HepG2 (cell line): ENCODE data around the gene NCOA5. TPM values are rescaled to one million over a fixed set of nuclear protein-coding genes. Genes with fewer than 3 reads are reported as not detected.

Experiments used
- FOXA1 ChIP-seq, 2 experiments: fragments of 450-650 bp in 1 of 2; sonication (generic) in 1 of 2; formaldehyde crosslinking in 1 of 2; IDR thresholded peaks; 2 replicates each; pipeline versions ENCODE4 v1.4.0 to v1.6.1; 2016 to 2020; ENCODE audit warnings: missing genetic modification reagents in 1 of 2
- PAWR ChIP-seq: sonication (generic); formaldehyde crosslinking; IDR thresholded peaks from 2 replicates; pipeline ENCODE4 v1.4.0; 2020; ENCODE audit warnings: missing genetic modification reagents, mild to moderate bottlenecking, borderline replicate concordance
- SIN3B ChIP-seq: fragments of 150-350 bp; IDR thresholded peaks from 2 replicates; pipeline ENCODE4 v1.6.1; 2014; ENCODE audit warnings: low read length
- ZNF101 ChIP-seq: sonication (generic); formaldehyde crosslinking; IDR thresholded peaks from 2 replicates; pipeline ENCODE4 v1.4.0; 2020; ENCODE audit warnings: mild to moderate bottlenecking, low read depth, missing genetic modification reagents, borderline replicate concordance
- ZNF577 ChIP-seq: sonication (generic); formaldehyde crosslinking; IDR thresholded peaks from 2 replicates; pipeline ENCODE4 v1.4.0; 2020; ENCODE audit warnings: mild to moderate bottlenecking, low read depth, missing genetic modification reagents, borderline replicate concordance
- ZNF761 ChIP-seq: sonication (generic); formaldehyde crosslinking; conservative IDR thresholded peaks from 2 replicates; pipeline ENCODE4 v1.4.0; 2020; ENCODE audit warnings: mild to moderate bottlenecking, missing genetic modification reagents
- ZNF83 ChIP-seq: sonication (generic); formaldehyde crosslinking; IDR thresholded peaks from 2 replicates; pipeline ENCODE4 v1.4.0; 2020; ENCODE audit warnings: missing genetic modification reagents, mild to moderate bottlenecking, borderline replicate concordance
- polyA plus RNA-seq, 8 experiments: library from polyadenylated mRNA; depleted of rRNA in 3 of 8; stranded (reverse) in 7 of 8; unstranded in 1 of 8; fragments of >200 nt; fragmentation: Illumina TruSeq in 4 of 8; extraction: Trizol in 4 of 8; gene quantifications; 2 replicates each; pipeline versions ENCODE4 v1.2.1 to v1.2.3, GENCODE V29; 2011 to 2016; ENCODE audit warnings: low read depth in 4 of 8, missing spikeins in 1 of 8, mixed read lengths in 1 of 8; ENCODE audit not compliant: insufficient read depth in 1 of 8
- total RNA-seq, 5 experiments: library from RNA; depleted of rRNA; stranded (reverse); fragments of >200 nt; fragmentation: Illumina TruSeq; extraction: Trizol; gene quantifications; 2 replicates each; pipeline ENCODE4 v1.2.3, GENCODE V29; 2016; ENCODE audit warnings: low read depth in 1 of 5
- TF ChIP-seq, protein P1 (sequence below): sonication (generic); formaldehyde crosslinking; IDR thresholded peaks from 2 replicates; pipeline ENCODE4 v1.5.0; 2020; ENCODE audit warnings: mild to moderate bottlenecking, missing genetic modification reagents, borderline replicate concordance
- TF ChIP-seq, protein P2 (sequence below): sonication (generic); formaldehyde crosslinking; IDR thresholded peaks from 2 replicates; pipeline ENCODE4 v1.8.1; 2023; ENCODE audit warnings: mild to moderate bottlenecking, missing genetic modification reagents

The NCOA5 gene
- total and polyA plus RNA-seq, 2 of the 13 experiments (the other 11 are each of a cell fraction or from before 2014, with no cell fraction given) = 16.5 to 28.4 TPM

DNA sequence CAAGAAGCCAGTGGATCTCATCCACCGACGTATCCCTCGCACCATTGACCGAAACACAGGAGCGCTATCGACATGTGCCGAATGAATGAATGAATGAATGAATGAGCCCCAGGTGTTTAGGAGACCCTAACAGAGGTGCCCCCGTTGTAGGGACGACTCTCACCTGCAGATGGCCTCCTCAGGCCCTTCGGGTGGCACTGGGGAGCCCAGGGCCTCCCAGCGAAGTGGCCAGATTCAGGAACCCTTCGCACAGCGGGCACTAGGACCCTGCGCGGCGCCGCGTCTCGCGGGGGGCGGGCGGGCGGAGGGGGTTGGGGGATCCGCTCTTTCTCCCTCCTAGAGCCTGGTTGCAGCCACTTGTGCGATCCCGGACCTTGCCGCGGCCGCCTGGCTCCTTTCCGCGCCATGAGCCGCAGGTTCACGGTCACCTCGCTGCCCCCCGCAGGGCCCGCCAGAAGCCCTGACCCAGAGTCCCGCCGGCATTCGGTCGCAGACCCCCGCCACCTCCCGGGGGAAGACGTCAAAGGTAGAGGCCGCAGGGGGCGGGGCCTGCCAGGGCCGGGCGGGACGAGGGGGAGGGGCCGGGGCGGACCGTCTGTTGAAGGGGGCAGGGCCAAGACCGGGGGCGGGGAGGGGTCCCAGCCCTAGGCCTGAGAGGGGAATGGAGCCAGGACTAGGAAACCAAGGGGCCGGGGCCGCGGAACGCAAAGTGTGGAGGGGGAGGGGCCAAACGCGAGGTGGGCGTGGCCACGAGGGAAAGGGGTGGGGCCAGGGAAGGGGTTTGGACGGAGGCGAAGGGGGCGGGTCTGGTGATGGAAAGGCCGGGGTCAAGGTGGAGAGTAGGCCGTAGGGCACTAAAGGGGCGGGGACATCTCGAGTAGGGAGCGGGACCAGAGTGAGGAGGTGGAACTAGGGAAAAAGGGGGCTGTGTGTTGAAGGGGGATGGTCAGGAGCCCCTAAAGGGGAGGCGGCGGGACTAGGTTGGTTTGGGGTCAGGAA lies 68.1 kb downstream of the NCOA5 start (continued):
- TF ChIP-seq, protein P1, sequence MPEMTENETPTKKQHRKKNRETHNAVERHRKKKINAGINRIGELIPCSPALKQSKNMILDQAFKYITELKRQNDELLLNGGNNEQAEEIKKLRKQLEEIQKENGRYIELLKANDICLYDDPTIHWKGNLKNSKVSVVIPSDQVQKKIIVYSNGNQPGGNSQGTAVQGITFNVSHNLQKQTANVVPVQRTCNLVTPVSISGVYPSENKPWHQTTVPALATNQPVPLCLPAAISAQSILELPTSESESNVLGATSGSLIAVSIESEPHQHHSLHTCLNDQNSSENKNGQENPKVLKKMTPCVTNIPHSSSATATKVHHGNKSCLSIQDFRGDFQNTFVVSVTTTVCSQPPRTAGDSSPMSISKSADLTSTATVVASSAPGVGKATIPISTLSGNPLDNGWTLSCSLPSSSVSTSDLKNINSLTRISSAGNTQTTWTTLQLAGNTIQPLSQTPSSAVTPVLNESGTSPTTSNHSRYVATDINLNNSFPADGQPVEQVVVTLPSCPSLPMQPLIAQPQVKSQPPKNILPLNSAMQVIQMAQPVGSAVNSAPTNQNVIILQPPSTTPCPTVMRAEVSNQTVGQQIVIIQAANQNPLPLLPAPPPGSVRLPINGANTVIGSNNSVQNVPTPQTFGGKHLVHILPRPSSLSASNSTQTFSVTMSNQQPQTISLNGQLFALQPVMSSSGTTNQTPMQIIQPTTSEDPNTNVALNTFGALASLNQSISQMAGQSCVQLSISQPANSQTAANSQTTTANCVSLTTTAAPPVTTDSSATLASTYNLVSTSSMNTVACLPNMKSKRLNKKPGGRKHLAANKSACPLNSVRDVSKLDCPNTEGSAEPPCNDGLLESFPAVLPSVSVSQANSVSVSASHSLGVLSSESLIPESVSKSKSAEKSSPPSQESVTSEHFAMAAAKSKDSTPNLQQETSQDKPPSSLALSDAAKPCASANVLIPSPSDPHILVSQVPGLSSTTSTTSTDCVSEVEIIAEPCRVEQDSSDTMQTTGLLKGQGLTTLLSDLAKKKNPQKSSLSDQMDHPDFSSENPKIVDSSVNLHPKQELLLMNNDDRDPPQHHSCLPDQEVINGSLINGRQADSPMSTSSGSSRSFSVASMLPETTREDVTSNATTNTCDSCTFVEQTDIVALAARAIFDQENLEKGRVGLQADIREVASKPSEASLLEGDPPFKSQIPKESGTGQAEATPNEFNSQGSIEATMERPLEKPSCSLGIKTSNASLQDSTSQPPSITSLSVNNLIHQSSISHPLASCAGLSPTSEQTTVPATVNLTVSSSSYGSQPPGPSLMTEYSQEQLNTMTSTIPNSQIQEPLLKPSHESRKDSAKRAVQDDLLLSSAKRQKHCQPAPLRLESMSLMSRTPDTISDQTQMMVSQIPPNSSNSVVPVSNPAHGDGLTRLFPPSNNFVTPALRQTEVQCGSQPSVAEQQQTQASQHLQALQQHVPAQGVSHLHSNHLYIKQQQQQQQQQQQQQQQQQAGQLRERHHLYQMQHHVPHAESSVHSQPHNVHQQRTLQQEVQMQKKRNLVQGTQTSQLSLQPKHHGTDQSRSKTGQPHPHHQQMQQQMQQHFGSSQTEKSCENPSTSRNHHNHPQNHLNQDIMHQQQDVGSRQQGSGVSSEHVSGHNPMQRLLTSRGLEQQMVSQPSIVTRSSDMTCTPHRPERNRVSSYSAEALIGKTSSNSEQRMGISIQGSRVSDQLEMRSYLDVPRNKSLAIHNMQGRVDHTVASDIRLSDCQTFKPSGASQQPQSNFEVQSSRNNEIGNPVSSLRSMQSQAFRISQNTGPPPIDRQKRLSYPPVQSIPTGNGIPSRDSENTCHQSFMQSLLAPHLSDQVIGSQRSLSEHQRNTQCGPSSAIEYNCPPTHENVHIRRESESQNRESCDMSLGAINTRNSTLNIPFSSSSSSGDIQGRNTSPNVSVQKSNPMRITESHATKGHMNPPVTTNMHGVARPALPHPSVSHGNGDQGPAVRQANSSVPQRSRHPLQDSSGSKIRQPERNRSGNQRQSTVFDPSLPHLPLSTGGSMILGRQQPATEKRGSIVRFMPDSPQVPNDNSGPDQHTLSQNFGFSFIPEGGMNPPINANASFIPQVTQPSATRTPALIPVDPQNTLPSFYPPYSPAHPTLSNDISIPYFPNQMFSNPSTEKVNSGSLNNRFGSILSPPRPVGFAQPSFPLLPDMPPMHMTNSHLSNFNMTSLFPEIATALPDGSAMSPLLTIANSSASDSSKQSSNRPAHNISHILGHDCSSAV (CRISPR knock-in tag) = no peak
- TF ChIP-seq ZNF83 (no peak), PAWR (CRISPR knock-in tag) (no peak), ZNF101 (CRISPR knock-in tag) (0 out of 2 replicates have a peak, but pooled peaks have one; percentile 65), SIN3B (no peak), FOXA1 (IDR thresholded peaks at IDR 0.05) (no peak), FOXA1 (CRISPR knock-in tag; IDR thresholded peaks at IDR 0.05) (no peak), ZNF761 (CRISPR knock-in tag) (0 out of 2 replicates have a peak, but pooled peaks have one; percentile 64), ZNF577 (CRISPR knock-in tag) (0 out of 2 replicates have a peak, but pooled peaks have one; percentile 48)
- TF ChIP-seq, protein P2, sequence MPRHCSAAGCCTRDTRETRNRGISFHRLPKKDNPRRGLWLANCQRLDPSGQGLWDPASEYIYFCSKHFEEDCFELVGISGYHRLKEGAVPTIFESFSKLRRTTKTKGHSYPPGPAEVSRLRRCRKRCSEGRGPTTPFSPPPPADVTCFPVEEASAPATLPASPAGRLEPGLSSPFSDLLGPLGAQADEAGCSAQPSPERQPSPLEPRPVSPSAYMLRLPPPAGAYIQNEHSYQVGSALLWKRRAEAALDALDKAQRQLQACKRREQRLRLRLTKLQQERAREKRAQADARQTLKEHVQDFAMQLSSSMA = no peak
